HCT116 (cell line): ENCODE data around the gene SPACA4. TPM values are rescaled to one million over a fixed set of nuclear protein-coding genes. Genes with fewer than 3 reads are reported as not detected.

ENCODE experiments used
- ATAC-seq: fragments of 200-7000 bp; cut with Tn5 transposase; 2 replicates; pipeline ENCODE4 v1.9.1; 2020; ENCODE audit warnings: mild to moderate bottlenecking, moderate library complexity
- BruUV-seq: library from RNA; stranded (reverse); fragments of 400-500 nt; replicated peaks from 2 replicates; lab custom pipeline; 2021; lab: Mats Ljungman, UMichigan
- CTCF ChIA-PET: fragments of 300-600 bp; sonication (Branson Sonifier 250); formaldehyde crosslinking; loops from one replicate; lab custom pipeline; 2021; ENCODE audit warnings: antibody characterized with exemption; lab: Charles Lee
- POLR2A ChIA-PET: fragments of 300-600, 350-600 bp; sonication (Branson Sonifier 250); formaldehyde crosslinking; loops from one replicate; lab custom pipeline; 2021; ENCODE audit warnings: antibody characterized with exemption; lab: Charles Lee
- RAD21 ChIA-PET, 2 experiments: fragments of 300-600 bp; sonication (Branson Sonifier 250); formaldehyde crosslinking; loops; one replicate each; lab custom pipeline; 2023; ENCODE audit warnings: low total read pairs in 2 of 2; ENCODE audit not compliant: uncharacterized antibody in 2 of 2, unreplicated experiment in 2 of 2, low non-redundant PET in 1 of 2; lab: Charles Lee
- DNase-seq: peaks from one replicate; pipeline ENCODE4 v3.0.0-alpha.2; 2010; ENCODE audit warnings: low read depth, low spot score
- H2AFZ ChIP-seq: fragments of 200-600 bp; shearing (Covaris generic), sonication (generic); 2 replicates; pipeline ENCODE4 v1.6.1; 2017; ENCODE audit warnings: low read depth, mixed run types, mixed read lengths, antibody characterized with exemption, low read length; ENCODE audit not compliant: poor library complexity, severe bottlenecking
- H3K27ac ChIP-seq: 2 replicates; pipeline ENCODE4 v1.5.1; 2012; ENCODE audit warnings: low read depth, low read length
- H3K27me3 ChIP-seq: fragments of 200-600 bp; sonication (generic); 2 replicates; pipeline ENCODE4 v1.6.1; 2016; ENCODE audit warnings: mixed run types, low read length, mixed read lengths; ENCODE audit not compliant: insufficient read depth
- H3K36me3 ChIP-seq, 2 experiments: fragments of 200-500 bp in 1 of 2; fragments of 200-600 bp in 1 of 2; sonication (Bioruptor generic) in 1 of 2; sonication (generic) in 1 of 2; 2 replicates each; pipeline versions ENCODE4 v1.5.1 to v1.6.1; 2014 to 2016; ENCODE audit warnings: low read length in 2 of 2, inconsistent platforms in 1 of 2, mixed read lengths in 1 of 2, mixed run types in 1 of 2; ENCODE audit not compliant: insufficient read depth in 2 of 2, control insufficient read depth in 1 of 2
- H3K4me1 ChIP-seq, 2 experiments: fragments of 200-600 bp in 1 of 2; sonication (generic) in 1 of 2; 2 replicates each; pipeline versions ENCODE4 v1.5.1 to v1.6.1; 2012 to 2017; ENCODE audit warnings: low read length in 2 of 2, inconsistent platforms in 1 of 2, mild to moderate bottlenecking in 1 of 2, mixed read lengths in 1 of 2, mixed run types in 1 of 2, moderate library complexity in 1 of 2; ENCODE audit not compliant: insufficient read depth in 2 of 2, control insufficient read depth in 1 of 2
- H3K4me2 ChIP-seq: fragments of 200-600 bp; sonication (generic); 2 replicates; pipeline ENCODE4 v1.6.1; 2017; ENCODE audit warnings: mixed run types, low read length, mixed read lengths
- H3K4me3 ChIP-seq, 2 experiments: fragments of 200-600 bp in 1 of 2; sonication (generic) in 1 of 2; replicated peaks in 1 of 2; 2 replicates each; pipeline ENCODE4 v1.5.1; 2011 to 2016; ENCODE audit warnings: low read length in 2 of 2, control low read depth in 1 of 2, low read depth in 1 of 2, mild to moderate bottlenecking in 1 of 2, mixed read lengths in 1 of 2, mixed run types in 1 of 2
- H3K79me2 ChIP-seq: fragments of 200-600 bp; sonication (generic); 2 replicates; pipeline ENCODE4 v1.6.1; 2017; ENCODE audit warnings: mild to moderate bottlenecking, mixed run types, low read length, moderate library complexity, mixed read lengths; ENCODE audit not compliant: insufficient read depth
- H3K9ac ChIP-seq: fragments of 200-600 bp; sonication (generic); 2 replicates; pipeline ENCODE4 v1.6.1; 2016; ENCODE audit warnings: low read length, mixed read lengths
- H3K9me2 ChIP-seq: fragments of 200-600 bp; sonication (generic), shearing (Covaris generic); 2 replicates; pipeline ENCODE4 v1.6.1; 2017; ENCODE audit warnings: mixed run types, mild to moderate bottlenecking, moderate library complexity; ENCODE audit not compliant: insufficient read depth
- H3K9me3 ChIP-seq, 2 experiments: fragments of 200-500 bp in 1 of 2; fragments of 200-600 bp in 1 of 2; sonication (Bioruptor generic) in 1 of 2; sonication (generic) in 1 of 2; 2 replicates each; pipeline ENCODE4 v1.6.1; 2014 to 2017; ENCODE audit warnings: low read length in 2 of 2, mixed read lengths in 2 of 2, inconsistent platforms in 1 of 2, low read depth in 1 of 2, mild to moderate bottlenecking in 1 of 2, mixed run types in 1 of 2, moderate library complexity in 1 of 2; ENCODE audit not compliant: control insufficient read depth in 1 of 2, insufficient read depth in 1 of 2
- H4K20me1 ChIP-seq: fragments of 200-600 bp; sonication (generic), shearing (Covaris generic); 2 replicates; pipeline ENCODE4 v1.6.1; 2017; ENCODE audit warnings: mixed run types, mild to moderate bottlenecking, moderate library complexity; ENCODE audit not compliant: insufficient read depth
- CBX3 ChIP-seq: IDR thresholded peaks from 2 replicates; pipeline ENCODE4 v1.6.1; 2012; ENCODE audit warnings: low read depth
- CEBPB ChIP-seq: IDR thresholded peaks from 2 replicates; pipeline ENCODE4 v1.6.1; 2012; ENCODE audit warnings: low read depth
- CTCF ChIP-seq, 3 experiments: fragments of 200-600 bp in 1 of 3; sonication (generic) in 1 of 3; IDR thresholded peaks in 2 of 3; conservative IDR thresholded peaks in 1 of 3; 2 replicates each; pipeline ENCODE4 v1.5.1; 2012 to 2017; ENCODE audit warnings: low read depth in 2 of 3, low read length in 2 of 3, antibody characterized with exemption in 1 of 3, borderline replicate concordance in 1 of 3, control low read depth in 1 of 3, mild to moderate bottlenecking in 1 of 3, mixed read lengths in 1 of 3, mixed run types in 1 of 3, moderate library complexity in 1 of 3; ENCODE audit not compliant: insufficient read depth in 1 of 3
- EZH2phosphoT487 ChIP-seq: fragments of 200-600 bp; IDR thresholded peaks from 2 replicates; pipeline ENCODE4 v1.6.1; 2018; ENCODE audit warnings: antibody characterized with exemption, borderline replicate concordance
- POLR2A ChIP-seq: IDR thresholded peaks from 2 replicates; pipeline ENCODE4 v1.7.0; 2011; ENCODE audit warnings: borderline replicate concordance; ENCODE audit not compliant: insufficient read depth, insufficient read length; ENCODE audit errors: extremely low read depth
- POLR2AphosphoS5 ChIP-seq: IDR thresholded peaks from 2 replicates; pipeline ENCODE4 v1.6.1; 2011; ENCODE audit warnings: mild to moderate bottlenecking, low read depth, low read length, moderate library complexity
- REST ChIP-seq: IDR thresholded peaks from 2 replicates; pipeline ENCODE4 v1.6.1; 2012; ENCODE audit warnings: low read depth
- TCF7L2 ChIP-seq: IDR thresholded peaks from 2 replicates; pipeline ENCODE4 v1.7.0; 2011; ENCODE audit warnings: borderline replicate concordance, inconsistent platforms; ENCODE audit not compliant: insufficient read depth, insufficient read length; ENCODE audit errors: extremely low read depth
- ZFX ChIP-seq: fragments of 450-650 bp; IDR thresholded peaks from 2 replicates; pipeline ENCODE4 v1.6.1; 2017
- intact Hi-C: fragments of 100-400 bp; cut with micrococcal nuclease; formaldehyde crosslinking; loops from 2 replicates; pipeline ENCODE4 v1.10.0; 2022
- total RNA-seq: library from RNA; stranded (reverse); gene quantifications from one replicate; pipeline ENCODE4 v1.2.1, GENCODE V29; 2021; ENCODE audit not compliant: unreplicated experiment
- TF ChIP-seq, protein P1 (sequence below): IDR thresholded peaks from 2 replicates; pipeline ENCODE4 v1.6.1; 2012
- TF ChIP-seq, protein P2 (sequence below): IDR thresholded peaks from 2 replicates; pipeline ENCODE4 v1.6.1; 2011; ENCODE audit warnings: mild to moderate bottlenecking, low read length, moderate library complexity; ENCODE audit not compliant: insufficient replicate concordance; ENCODE audit errors: extremely low read depth

SPACA4 gene
- total RNA-seq, 1 experiment from 2014 or later: not detected

DNA sequence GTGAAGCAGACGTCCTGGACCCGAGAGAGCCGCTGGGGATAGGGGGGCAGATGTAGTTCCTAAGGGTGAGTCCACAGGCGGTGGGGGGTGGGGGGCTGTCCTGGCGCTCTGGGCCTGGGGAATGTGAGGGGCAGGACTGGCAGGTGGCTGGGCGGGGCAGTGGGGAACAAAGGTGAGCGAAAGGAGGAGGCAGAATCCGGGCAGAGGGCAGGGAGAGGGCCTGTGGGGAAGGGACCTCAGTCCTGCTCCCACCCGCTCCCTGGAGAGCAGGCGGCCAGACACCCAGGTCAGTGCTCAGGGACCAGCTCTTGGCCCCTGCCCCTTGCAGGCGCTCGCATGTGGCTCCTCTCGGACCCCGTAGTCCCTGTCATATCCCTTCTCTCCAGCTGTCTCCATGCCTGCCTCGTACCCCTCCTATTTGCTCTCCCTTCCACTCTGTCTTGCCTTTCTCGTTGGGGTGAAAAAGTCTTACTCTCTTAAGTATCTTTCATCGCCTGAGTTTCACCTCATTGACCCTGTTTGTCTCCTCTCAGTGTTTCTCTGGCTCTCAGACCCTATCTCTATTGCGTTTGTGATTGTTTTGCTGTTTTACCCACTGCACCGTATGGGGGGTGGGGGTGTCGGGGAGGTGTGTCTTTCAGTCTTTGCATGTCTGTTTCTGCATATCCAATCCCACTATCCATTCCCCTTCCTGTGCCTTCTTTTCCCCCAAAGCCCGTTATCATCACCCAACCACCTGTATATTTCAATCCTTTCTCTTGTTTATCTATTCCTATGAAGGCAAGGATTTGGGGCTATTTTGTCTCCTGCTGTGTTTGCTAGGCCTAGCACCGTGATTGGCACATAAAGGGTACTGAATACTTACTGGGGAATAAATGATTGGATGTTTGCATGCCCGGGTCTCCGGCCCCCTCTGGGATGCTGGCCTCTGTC is 18.5 kb downstream of the SPACA4 start:
- intact Hi-C loops: no loop called here
- TF ChIP-seq ZFX (no peak), REST (no peak), CBX3 (no peak), TCF7L2 (no peak), EZH2phosphoT487 (no peak), POLR2A (no peak), CTCF (IDR thresholded peaks at IDR 0.05 in 2 of 3, conservative IDR thresholded peaks at IDR 0.05 in 1 of 3; ENCODE audit: borderline replicate concordance in 1 of 3, insufficient read depth in 1 of 3, low read depth in 2 of 3, low read length in 2 of 3) (no peak), POLR2AphosphoS5 (no peak), CEBPB (no peak)
- TF ChIP-seq, protein P1, sequence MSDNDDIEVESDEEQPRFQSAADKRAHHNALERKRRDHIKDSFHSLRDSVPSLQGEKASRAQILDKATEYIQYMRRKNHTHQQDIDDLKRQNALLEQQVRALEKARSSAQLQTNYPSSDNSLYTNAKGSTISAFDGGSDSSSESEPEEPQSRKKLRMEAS: no peak
- TF ChIP-seq, protein P2, sequence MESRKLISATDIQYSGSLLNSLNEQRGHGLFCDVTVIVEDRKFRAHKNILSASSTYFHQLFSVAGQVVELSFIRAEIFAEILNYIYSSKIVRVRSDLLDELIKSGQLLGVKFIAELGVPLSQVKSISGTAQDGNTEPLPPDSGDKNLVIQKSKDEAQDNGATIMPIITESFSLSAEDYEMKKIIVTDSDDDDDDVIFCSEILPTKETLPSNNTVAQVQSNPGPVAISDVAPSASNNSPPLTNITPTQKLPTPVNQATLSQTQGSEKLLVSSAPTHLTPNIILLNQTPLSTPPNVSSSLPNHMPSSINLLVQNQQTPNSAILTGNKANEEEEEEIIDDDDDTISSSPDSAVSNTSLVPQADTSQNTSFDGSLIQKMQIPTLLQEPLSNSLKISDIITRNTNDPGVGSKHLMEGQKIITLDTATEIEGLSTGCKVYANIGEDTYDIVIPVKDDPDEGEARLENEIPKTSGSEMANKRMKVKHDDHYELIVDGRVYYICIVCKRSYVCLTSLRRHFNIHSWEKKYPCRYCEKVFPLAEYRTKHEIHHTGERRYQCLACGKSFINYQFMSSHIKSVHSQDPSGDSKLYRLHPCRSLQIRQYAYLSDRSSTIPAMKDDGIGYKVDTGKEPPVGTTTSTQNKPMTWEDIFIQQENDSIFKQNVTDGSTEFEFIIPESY: no peak
- ChIA-PET POLR2A (no interaction called here), RAD21 (no interaction called here), CTCF (no interaction called here)
- Histone ChIP-seq H2AFZ (no peak overlapping the region), H3K4me1 (peaks cover 27 to 41% of the 10 kb centered on the region in 2 experiments), H3K9me3 (no peaks in the 10 kb centered on the region), H3K27me3 (no peaks in the 10 kb centered on the region), H3K79me2 (peaks cover 27% of the 10 kb centered on the region), H3K4me2 (peak overlapping the region; percentile 82), H3K9ac (peak overlapping the region; percentile 62), H3K36me3 (no peaks in the 10 kb centered on the region), H3K9me2 (no peaks in the 10 kb centered on the region), H3K4me3 (peak overlapping the region; percentile 50 to 57), H3K27ac (peak overlapping the region; percentile 54), H4K20me1 (no peaks in the 10 kb centered on the region)
- no peak for ATAC-seq
- no TSS peak for BruUV-seq
- DNase-seq: no peak
